Hepatocyte (in vitro differentiated cells): ENCODE measurements around the gene SP100. TPM values are rescaled to one million over a fixed set of nuclear protein-coding genes. Genes with fewer than 3 reads are reported as not detected.

Experiments
- DNase-seq: peaks from one replicate; pipeline ENCODE4 v3.0.0-alpha.2; 2016; ENCODE audit warnings: low spot score
- H2AFZ ChIP-seq: fragments of 200-600 bp; sonication (generic); 2 replicates; pipeline ENCODE4 v1.6.0; 2016; ENCODE audit warnings: antibody characterized with exemption, mild to moderate bottlenecking
- H3K27ac ChIP-seq: fragments of 200-600 bp; sonication (generic); 2 replicates; pipeline ENCODE4 v1.5.1; 2016; ENCODE audit warnings: mild to moderate bottlenecking
- H3K27me3 ChIP-seq: fragments of 200-600 bp; sonication (generic); 2 replicates; pipeline ENCODE4 v1.6.1; 2016
- H3K36me3 ChIP-seq: fragments of 200-600 bp; sonication (generic); replicated peaks from 2 replicates; pipeline ENCODE4 v1.5.1; 2016; ENCODE audit warnings: low read depth; ENCODE audit not compliant: insufficient read depth
- H3K4me1 ChIP-seq: fragments of 200-600 bp; sonication (generic); 2 replicates; pipeline ENCODE4 v1.5.1; 2016; ENCODE audit warnings: mild to moderate bottlenecking, moderate library complexity; ENCODE audit not compliant: insufficient read depth
- H3K4me2 ChIP-seq: fragments of 200-600 bp; sonication (generic); 2 replicates; pipeline ENCODE4 v1.6.0; 2016
- H3K4me3 ChIP-seq: fragments of 200-600 bp; sonication (generic); 2 replicates; pipeline ENCODE4 v1.5.1; 2016; ENCODE audit warnings: mild to moderate bottlenecking
- H3K79me2 ChIP-seq: fragments of 200-600 bp; sonication (generic); 2 replicates; pipeline ENCODE4 v1.6.0; 2017; ENCODE audit warnings: mild to moderate bottlenecking
- H3K9me2 ChIP-seq: fragments of 200-600 bp; sonication (generic); replicated peaks from 2 replicates; pipeline ENCODE4 v1.6.0; 2017; ENCODE audit warnings: mild to moderate bottlenecking; ENCODE audit not compliant: insufficient read depth
- H3K9me3 ChIP-seq: fragments of 200-600 bp; sonication (generic); 2 replicates; pipeline ENCODE4 v1.5.1; 2016; ENCODE audit warnings: low read depth, mild to moderate bottlenecking
- H4K20me1 ChIP-seq: fragments of 200-600 bp; sonication (generic); 2 replicates; pipeline ENCODE4 v1.6.0; 2016; ENCODE audit warnings: mild to moderate bottlenecking; ENCODE audit not compliant: insufficient read depth, poor library complexity, severe bottlenecking
- EZH2 ChIP-seq: fragments of 200-600 bp; sonication (generic); IDR thresholded peaks from 2 replicates; pipeline ENCODE4 v1.6.1; 2016; ENCODE audit warnings: antibody characterized with exemption, mild to moderate bottlenecking, borderline replicate concordance
- EZH2phosphoT487 ChIP-seq: fragments of 200-600 bp; sonication (generic); IDR thresholded peaks from one replicate; pipeline ENCODE4 v1.6.1; 2018; ENCODE audit warnings: antibody characterized with exemption, mild to moderate bottlenecking, low read depth, moderate library complexity; ENCODE audit not compliant: unreplicated experiment, severe bottlenecking
- WGBS: methylation state at CpG from one replicate; pipeline ENCODE4 v1.1.6; 2016; ENCODE audit warnings: low lambda C conversion rate; ENCODE audit errors: missing lambda C conversion rate; 5-methylcytosine and 5-hydroxymethylcytosine counted together
- polyA plus RNA-seq: library from polyadenylated mRNA; unstranded; fragments of >200 nt; fragmentation: Nextera tagmentation; extraction: Ambion mirVana; gene quantifications from 2 replicates; pipeline ENCODE4 v1.2.1, GENCODE V29; 2016
- total RNA-seq: library from RNA; depleted of rRNA; stranded (reverse); fragments of >200 nt; gene quantifications from 2 replicates; pipeline ENCODE4 v1.2.3, GENCODE V29; 2014
- TF ChIP-seq, protein P1 (sequence below): fragments of 200-600 bp; sonication (generic); IDR thresholded peaks from 2 replicates; pipeline ENCODE4 v1.5.1; 2016; ENCODE audit warnings: antibody characterized with exemption, mild to moderate bottlenecking; ENCODE audit not compliant: poor library complexity

The SP100 gene
- total and polyA plus RNA-seq, 2 experiments from 2014 or later: 30.5 to 42.2 TPM

DNA sequence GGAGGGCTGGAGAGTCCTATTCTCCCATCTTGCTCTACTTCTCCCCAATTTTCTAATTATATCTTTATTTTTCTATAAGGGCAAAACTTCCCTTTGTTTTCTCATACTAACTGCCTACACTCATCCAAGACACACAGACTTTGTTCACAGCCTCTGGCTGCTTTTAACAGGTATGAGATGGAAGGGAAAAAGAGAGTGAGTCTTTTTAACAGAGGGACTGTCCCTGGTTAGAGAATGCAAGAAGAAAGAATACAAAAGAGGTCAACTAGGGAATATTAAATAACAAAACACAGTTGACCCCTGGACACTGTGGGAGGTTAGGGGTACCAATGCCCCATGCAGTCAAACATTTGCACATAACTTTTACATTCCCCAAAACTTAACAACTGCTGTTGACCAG is 41.8 kb downstream of the SP100 start:
- H3K9me2 ChIP-seq: no peaks in the 10 kb centered on the region
- no peak overlapping the region for H2AFZ ChIP-seq
- TF ChIP-seq EZH2 (no peak), EZH2phosphoT487 (no peak)
- TF ChIP-seq, protein P1, sequence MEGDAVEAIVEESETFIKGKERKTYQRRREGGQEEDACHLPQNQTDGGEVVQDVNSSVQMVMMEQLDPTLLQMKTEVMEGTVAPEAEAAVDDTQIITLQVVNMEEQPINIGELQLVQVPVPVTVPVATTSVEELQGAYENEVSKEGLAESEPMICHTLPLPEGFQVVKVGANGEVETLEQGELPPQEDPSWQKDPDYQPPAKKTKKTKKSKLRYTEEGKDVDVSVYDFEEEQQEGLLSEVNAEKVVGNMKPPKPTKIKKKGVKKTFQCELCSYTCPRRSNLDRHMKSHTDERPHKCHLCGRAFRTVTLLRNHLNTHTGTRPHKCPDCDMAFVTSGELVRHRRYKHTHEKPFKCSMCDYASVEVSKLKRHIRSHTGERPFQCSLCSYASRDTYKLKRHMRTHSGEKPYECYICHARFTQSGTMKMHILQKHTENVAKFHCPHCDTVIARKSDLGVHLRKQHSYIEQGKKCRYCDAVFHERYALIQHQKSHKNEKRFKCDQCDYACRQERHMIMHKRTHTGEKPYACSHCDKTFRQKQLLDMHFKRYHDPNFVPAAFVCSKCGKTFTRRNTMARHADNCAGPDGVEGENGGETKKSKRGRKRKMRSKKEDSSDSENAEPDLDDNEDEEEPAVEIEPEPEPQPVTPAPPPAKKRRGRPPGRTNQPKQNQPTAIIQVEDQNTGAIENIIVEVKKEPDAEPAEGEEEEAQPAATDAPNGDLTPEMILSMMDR: no peak
- H4K20me1 ChIP-seq: no peaks in the 10 kb centered on the region
- no peak for DNase-seq
- no peak overlapping the region for H3K27ac ChIP-seq
- no peaks in the 10 kb centered on the region for H3K9me3 ChIP-seq
- H3K4me1 ChIP-seq: no peaks in the 10 kb centered on the region
- no peak overlapping the region for H3K4me3 ChIP-seq
- H3K4me2 ChIP-seq: no peak overlapping the region
- no peaks in the 10 kb centered on the region for H3K27me3 ChIP-seq
- H3K36me3 ChIP-seq: no peaks in the 10 kb centered on the region
- H3K79me2 ChIP-seq: no peaks in the 10 kb centered on the region

GRCh38 chr2:230459216-230459615 is 43.2 kb downstream of the SP100 start:
- Histone ChIP-seq H3K4me2 (no peak overlapping the region), H3K79me2 (no peaks in the 10 kb centered on the region), H2AFZ (no peak overlapping the region), H3K9me3 (no peaks in the 10 kb centered on the region), H4K20me1 (no peaks in the 10 kb centered on the region), H3K27ac (no peak overlapping the region), H3K9me2 (no peaks in the 10 kb centered on the region), H3K27me3 (no peaks in the 10 kb centered on the region), H3K4me3 (no peak overlapping the region), H3K36me3 (no peaks in the 10 kb centered on the region), H3K4me1 (no peaks in the 10 kb centered on the region)
- no peak for DNase-seq
- TF ChIP-seq EZH2 (no peak), EZH2phosphoT487 (no peak)
- TF ChIP-seq, protein P1: no peak

DNA sequence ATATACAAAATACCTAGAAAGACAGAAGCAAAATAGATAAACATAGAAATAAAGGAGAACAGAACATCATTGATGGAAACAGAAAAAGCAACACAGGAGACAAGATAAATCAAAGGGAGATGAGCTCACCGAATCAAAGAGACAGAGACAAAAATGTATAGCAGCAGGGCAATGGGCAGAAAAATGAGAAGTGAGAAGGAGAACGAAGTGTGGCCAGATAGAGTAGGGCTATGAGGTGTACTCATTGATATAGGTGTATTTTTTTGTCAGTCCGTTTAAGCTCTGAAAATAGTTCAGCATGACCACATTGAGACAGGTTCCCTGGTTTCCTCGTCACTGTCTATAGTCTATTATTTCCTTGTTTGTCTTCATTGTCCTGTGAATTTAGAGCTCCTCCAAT is 55.1 kb downstream of the SP100 start:
- Histone ChIP-seq H3K4me1 (no peaks in the 10 kb centered on the region), H3K9me3 (no peaks in the 10 kb centered on the region), H3K4me2 (no peak overlapping the region), H4K20me1 (no peaks in the 10 kb centered on the region), H3K27me3 (no peaks in the 10 kb centered on the region), H3K79me2 (no peaks in the 10 kb centered on the region), H3K9me2 (no peaks in the 10 kb centered on the region), H2AFZ (no peak overlapping the region), H3K4me3 (no peak overlapping the region), H3K27ac (no peak overlapping the region), H3K36me3 (no peaks in the 10 kb centered on the region)
- no peak for DNase-seq
- TF ChIP-seq EZH2phosphoT487: no peak
- TF ChIP-seq EZH2: no peak
- TF ChIP-seq, protein P1: no peak
- WGBS: 83% methylated on average over 4 of the region's 4 CpGs

- H3K9me3 ChIP-seq: no peaks in the 10 kb centered on the region
- H3K4me1 ChIP-seq: no peaks in the 10 kb centered on the region
- H3K79me2 ChIP-seq: no peaks in the 10 kb centered on the region
- H3K9me2 ChIP-seq: no peaks in the 10 kb centered on the region
- H4K20me1 ChIP-seq: no peaks in the 10 kb centered on the region
- no peaks in the 10 kb centered on the region for H3K27me3 ChIP-seq
- peak; percentile 6 for DNase-seq
- H3K27ac ChIP-seq: no peak overlapping the region
- no peak overlapping the region for H3K4me2 ChIP-seq
- H3K36me3 ChIP-seq: no peaks in the 10 kb centered on the region
- no peak overlapping the region for H3K4me3 ChIP-seq
- TF ChIP-seq EZH2phosphoT487 (no peak), EZH2 (no peak)
- TF ChIP-seq, protein P1: no peak
- H2AFZ ChIP-seq: no peak overlapping the region
Measured at GRCh38 chr2:230472621-230473018, 56.6 kb downstream of the SP100 start.
